GM18909 (cell line): ENCODE data around the gene ZNF787.
"Not testable (repeated sequence)": the region's sequence is repeated elsewhere in the genome, so short reads cannot be mapped to it uniquely, and the experiment has no call there.

Experiments used
- ATAC-seq: cut with Tn5 transposase; IDR thresholded peaks from one replicate; pipeline ENCODE4 v1.9.1; 2021; ENCODE audit warnings: mild to moderate bottlenecking; ENCODE audit not compliant: unreplicated experiment, poor library complexity

The ZNF787 gene

GRCh38 chr19:56107626-56108351, 13.3 kb downstream of the ZNF787 start:
- no peak for ATAC-seq

GRCh38 chr19:56106993-56107392, 14.1 kb downstream of the ZNF787 start:
- ATAC-seq: no peak

- ATAC-seq: no peak
Measured at GRCh38 chr19:56106397-56106849, 14.7 kb downstream of the ZNF787 start.

- ATAC-seq: not testable (repeated sequence)
Measured at GRCh38 chr19:56105831-56106396, 15.2 kb downstream of the ZNF787 start.

- peak; percentile 41 for ATAC-seq
Measured at GRCh38 chr19:56105090-56105701, 15.9 kb downstream of the ZNF787 start.

GRCh38 chr19:56104423-56104822, 16.7 kb downstream of the ZNF787 start:
- no peak for ATAC-seq

- no peak for ATAC-seq
Measured at GRCh38 chr19:56103027-56103614, 18.0 kb downstream of the ZNF787 start.

GRCh38 chr19:56101746-56102535, 19.2 kb downstream of the ZNF787 start:
- no peak for ATAC-seq

- no peak for ATAC-seq
Measured at GRCh38 chr19:56101095-56101494, 20.0 kb downstream of the ZNF787 start.

GRCh38 chr19:56099638-56100539, 21.2 kb downstream of the ZNF787 start:
- ATAC-seq: no peak

GRCh38 chr19:56098731-56099568, 22.1 kb downstream of the ZNF787 start:
- ATAC-seq: no peak

- ATAC-seq: not testable (repeated sequence)
Measured at GRCh38 chr19:56098237-56098636, 22.9 kb downstream of the ZNF787 start.

- ATAC-seq: no peak
Measured at GRCh38 chr19:56097776-56098175, 23.3 kb downstream of the ZNF787 start.

GRCh38 chr19:56097306-56097705, 23.8 kb downstream of the ZNF787 start:
- no peak for ATAC-seq

GRCh38 chr19:56096665-56097064, 24.4 kb downstream of the ZNF787 start:
- ATAC-seq: no peak

GRCh38 chr19:56094449-56094848, 26.6 kb downstream of the ZNF787 start:
- no peak for ATAC-seq

GRCh38 chr19:56092685-56093631, 28.1 kb downstream of the ZNF787 start:
- ATAC-seq: no peak
